K562 (cell line): ENCODE data around the gene ATP5PF. TPM values are rescaled to one million over a fixed set of nuclear protein-coding genes. Genes with fewer than 3 reads are reported as not detected.

ENCODE experiments used
- ATAC-seq: fragments of 200-7000 bp; cut with Tn5 transposase; 3 replicates; pipeline ENCODE4 v1.9.1; 2020; ENCODE audit warnings: moderate library complexity
- BruUV-seq: library from RNA; stranded (reverse); fragments of 400-500 nt; replicated peaks from 2 replicates; lab custom pipeline; 2021; lab: Mats Ljungman, UMichigan
- CTCF ChIA-PET: fragments of 300-600 bp; formaldehyde crosslinking; extraction: SDS; loops from one replicate; lab custom pipeline; 2021; ENCODE audit warnings: low intra/inter-chr PET ratio; lab: Yijun Ruan, JAX
- POLR2A ChIA-PET: fragments of 300-600, 350-650 bp; sonication (Branson Sonifier 250); formaldehyde crosslinking; extraction: SDS; loops from one replicate; lab custom pipeline; 2021; ENCODE audit warnings: antibody characterized with exemption, inconsistent platforms; lab: Yijun Ruan, JAX
- DNase-seq, 4 experiments: peaks; one replicate each; pipeline versions ENCODE4 v3.0.0 to v3.0.0-alpha.2; 2011 to 2018; ENCODE audit warnings: low spot score in 3 of 4, mixed read lengths in 3 of 4; ENCODE audit errors: extremely low read depth in 1 of 4
- FAIRE-seq: peaks from 2 replicates; lab custom pipeline; 2011; peaks lifted over from hg19 to GRCh38; lab: Jason Lieb, UNC
- H2AFZ ChIP-seq: 2 replicates; pipeline ENCODE4 v1.6.0; 2011; ENCODE audit warnings: low read depth, low read length, control low read depth, inconsistent platforms
- H3K27ac ChIP-seq: fragments of 200-600 bp; 3 replicates; pipeline ENCODE4 v1.8.0; 2011; ENCODE audit warnings: low read depth, mild to moderate bottlenecking, control low read depth, inconsistent platforms, low read length, moderate library complexity, mixed read lengths; ENCODE audit errors: extremely low read depth
- H3K27me3 ChIP-seq, 2 experiments: fragments of 300-600 bp in 1 of 2; 2 replicates in 1 of 2; 3 replicates in 1 of 2; pipeline versions ENCODE4 v1.6.0 to v1.8.0; 2011; ENCODE audit warnings: inconsistent platforms in 2 of 2, low read length in 2 of 2, mild to moderate bottlenecking in 1 of 2, mixed read lengths in 1 of 2, moderate library complexity in 1 of 2; ENCODE audit not compliant: control insufficient read depth in 2 of 2, insufficient read depth in 2 of 2
- H3K36me3 ChIP-seq: fragments of 300-600 bp; 3 replicates; pipeline ENCODE4 v1.8.0; 2011; ENCODE audit warnings: mild to moderate bottlenecking, low read length, inconsistent platforms; ENCODE audit not compliant: control insufficient read depth, insufficient read depth
- H3K4me1 ChIP-seq, 2 experiments: fragments of 200-600 bp in 1 of 2; replicated peaks in 1 of 2; 2 replicates in 1 of 2; 3 replicates in 1 of 2; pipeline versions ENCODE4 v1.5.1 to v1.8.0; 2011; ENCODE audit warnings: inconsistent platforms in 2 of 2, low read length in 2 of 2, mild to moderate bottlenecking in 1 of 2, mixed read lengths in 1 of 2, moderate library complexity in 1 of 2; ENCODE audit not compliant: control insufficient read depth in 2 of 2, insufficient read depth in 2 of 2
- H3K4me2 ChIP-seq: 2 replicates; pipeline ENCODE4 v1.6.1; 2011; ENCODE audit warnings: low read length, control low read depth, inconsistent platforms, mixed read lengths; ENCODE audit not compliant: insufficient read depth
- H3K4me3 ChIP-seq: fragments of 200-600 bp; sonication (generic), shearing (Covaris generic); 2 replicates; pipeline ENCODE4 v1.5.1; 2016; ENCODE audit warnings: control low read depth, inconsistent platforms
- H3K79me2 ChIP-seq: fragments of 200-600 bp; 3 replicates; pipeline ENCODE4 v1.8.0; 2011; ENCODE audit warnings: low read length, inconsistent platforms; ENCODE audit not compliant: control insufficient read depth, insufficient read depth
- H3K9ac ChIP-seq, 2 experiments: 2 replicates each; pipeline versions ENCODE4 v1.6.0 to v1.6.1; 2011; ENCODE audit warnings: low read depth in 2 of 2, low read length in 2 of 2, control low read depth in 1 of 2, inconsistent platforms in 1 of 2, mild to moderate bottlenecking in 1 of 2, mixed read lengths in 1 of 2; ENCODE audit not compliant: insufficient read depth in 1 of 2
- H3K9me1 ChIP-seq: one replicate; pipeline ENCODE4 v1.6.0; 2011; ENCODE audit warnings: inconsistent platforms, mild to moderate bottlenecking, low read length, moderate library complexity; ENCODE audit not compliant: control insufficient read depth, insufficient read depth
- H3K9me3 ChIP-seq: replicated peaks from 2 replicates; pipeline ENCODE4 v1.5.1; 2011; ENCODE audit warnings: low read depth, low read length, inconsistent platforms; ENCODE audit not compliant: control insufficient read depth, insufficient read depth
- H4K20me1 ChIP-seq: replicated peaks from 2 replicates; pipeline ENCODE4 v1.6.1; 2011; ENCODE audit warnings: low read length, inconsistent platforms, mixed read lengths; ENCODE audit not compliant: control insufficient read depth, insufficient read depth
- CC2D1A ChIP-seq: fragments of 450-650 bp; IDR thresholded peaks from 2 replicates; pipeline ENCODE4 v1.6.1; 2017; ENCODE audit warnings: mild to moderate bottlenecking
- CHD4 ChIP-seq: fragments of 200-600 bp; sonication (generic); IDR thresholded peaks from 3 replicates; pipeline ENCODE4 v1.6.1; 2012; ENCODE audit warnings: low read depth, mild to moderate bottlenecking, mixed read lengths, low read length, inconsistent platforms; ENCODE audit not compliant: insufficient read depth, insufficient replicate concordance, poor library complexity, severe bottlenecking
- CREM ChIP-seq: IDR thresholded peaks from 2 replicates; pipeline ENCODE4 v1.6.1; 2014; ENCODE audit warnings: antibody characterized with exemption, low read depth
- DEAF1 ChIP-seq: fragments of 450-650 bp; formaldehyde crosslinking; IDR thresholded peaks from 2 replicates; pipeline ENCODE4 v1.4.0; 2020; ENCODE audit warnings: mild to moderate bottlenecking, moderate library complexity
- E2F6 ChIP-seq, 2 experiments: IDR thresholded peaks; 2 replicates each; pipeline ENCODE4 v1.6.1; 2011; ENCODE audit warnings: borderline replicate concordance in 1 of 2, control low read depth in 1 of 2, low read depth in 1 of 2, low read length in 1 of 2, mild to moderate bottlenecking in 1 of 2, mixed read lengths in 1 of 2, moderate library complexity in 1 of 2; ENCODE audit not compliant: insufficient read depth in 1 of 2, insufficient read length in 1 of 2, poor library complexity in 1 of 2, severe bottlenecking in 1 of 2; ENCODE audit errors: extremely low read depth in 1 of 2
- ELF4 ChIP-seq: fragments of 450-650 bp; formaldehyde crosslinking; IDR thresholded peaks from 2 replicates; pipeline ENCODE4 v1.4.0; 2022; ENCODE audit warnings: missing genetic modification characterization
- POLR2A ChIP-seq: fragments of 450-650 bp; conservative IDR thresholded peaks from 2 replicates; pipeline ENCODE4 v1.6.1; 2016
- SMAD4 ChIP-seq: fragments of 250-450 bp; sonication (Bioruptor Pico); conservative IDR thresholded peaks from 2 replicates; pipeline ENCODE4 v1.8.0; 2021; ENCODE audit warnings: inconsistent platforms, mild to moderate bottlenecking, moderate library complexity
- SRSF9 ChIP-seq: fragments of 200-400 bp; formaldehyde crosslinking; IDR thresholded peaks from 2 replicates; pipeline ENCODE4 v1.6.1; 2017; ENCODE audit warnings: low read depth, low read length, borderline replicate concordance
- SUPT5H ChIP-seq: fragments of 450-650 bp; IDR thresholded peaks from 2 replicates; pipeline ENCODE4 v1.6.1; 2016
- ZFPM2 ChIP-seq: fragments of 250-450 bp; sonication (Bioruptor Pico); IDR thresholded peaks from 2 replicates; pipeline ENCODE4 v1.5.1; 2022; ENCODE audit warnings: mild to moderate bottlenecking
- ZNF696 ChIP-seq: fragments of 250-450 bp; sonication (Bioruptor Pico); conservative IDR thresholded peaks from 2 replicates; pipeline ENCODE4 v1.4.0; 2020; ENCODE audit warnings: mild to moderate bottlenecking, moderate library complexity
- WGBS: fragments of 100-300 bp; shearing (Covaris generic); methylation state at CpG from one replicate; pipeline ENCODE4 v1.1.6; 2016; ENCODE audit warnings: low coverage, mixed read lengths; ENCODE audit not compliant: insufficient coverage; ENCODE audit errors: missing lambda C conversion rate; 5-methylcytosine and 5-hydroxymethylcytosine counted together
- in situ Hi-C: fragments of 300-500 bp; cut with MboI; formaldehyde crosslinking; loops from 4 replicates; pipeline ENCODE4 v1.15.0; 2018; ENCODE audit warnings: inconsistent platforms, mixed read lengths
- intact Hi-C: fragments of 100-400 bp; cut with micrococcal nuclease; formaldehyde crosslinking; loops from 2 replicates; pipeline ENCODE4 v1.14.2; 2022
- polyA plus RNA-seq, 8 experiments: library from polyadenylated mRNA; depleted of rRNA in 4 of 8; stranded (reverse) in 5 of 8; unstranded in 3 of 8; fragments of >200 nt; fragmentation: Nextera tagmentation in 2 of 8; fragmentation: Illumina TruSeq in 1 of 8; extraction: Ambion mirVana in 2 of 8; extraction: Trizol in 1 of 8; gene quantifications; 2 replicates each; pipeline versions ENCODE4 v1.2.1 to v1.2.3, GENCODE V29; 2011 to 2014; ENCODE audit warnings: inconsistent platforms in 1 of 8, missing spikeins in 1 of 8
- total RNA-seq, 7 experiments: library from RNA; depleted of rRNA in 6 of 7; stranded (reverse); fragments of >200 nt in 6 of 7; fragmentation: Illumina TruSeq in 2 of 7; extraction: Trizol in 2 of 7; gene quantifications; 2 replicates each; pipeline versions ENCODE4 v1.2.1 to v1.2.3, GENCODE V29; 2011 to 2021; ENCODE audit warnings: low replicate concordance in 1 of 7
- TF ChIP-seq, protein P1 (sequence below): sonication (generic); formaldehyde crosslinking; IDR thresholded peaks from 2 replicates; pipeline ENCODE4 v1.8.0; 2022; ENCODE audit warnings: mild to moderate bottlenecking, low read depth, missing genetic modification reagents

ATP5PF gene
- total and polyA plus RNA-seq, 9 of the 15 experiments (the other 6 are each of a cell fraction or from before 2014, with no cell fraction given), result 242 to 2,488 (median 533) TPM

GRCh38 chr21:25744854-25745253, 10.2 kb upstream of the ATP5PF start (continued):
- no peak for TF ChIP-seq CREM
- no peak for TF ChIP-seq SRSF9
- TF ChIP-seq POLR2A, result no peak
- no peak for TF ChIP-seq E2F6 (IDR thresholded peaks at IDR 0.05; ENCODE audit: borderline replicate concordance in 1 of 2, extremely low read depth in 1 of 2, insufficient read depth in 1 of 2, insufficient read length in 1 of 2, low read depth in 1 of 2, low read length in 1 of 2, poor library complexity in 1 of 2, severe bottlenecking in 1 of 2)
- TF ChIP-seq ELF4, result no peak
- no peak for TF ChIP-seq SMAD4 (CRISPR knock-in tag)

DNA sequence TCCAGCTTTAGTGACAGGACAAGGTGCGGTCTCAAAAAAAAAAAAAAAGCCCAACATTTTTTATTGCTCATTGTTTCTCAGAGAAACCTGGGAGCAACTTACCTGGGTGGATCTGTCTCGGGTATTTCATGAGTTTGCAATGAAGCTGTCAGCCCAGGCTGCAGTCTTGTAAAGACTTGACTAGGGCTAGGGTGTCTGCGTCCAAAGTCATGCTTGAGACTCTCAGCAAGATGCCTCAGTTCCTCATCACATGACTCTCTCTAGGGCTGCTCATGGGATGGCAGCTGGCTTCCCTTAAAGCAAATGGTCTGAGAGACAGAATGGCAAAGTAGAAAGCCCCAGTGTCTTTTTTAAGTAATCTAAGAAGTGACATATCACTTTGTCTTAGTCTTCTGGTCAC, 8.2 kb upstream of the ATP5PF start:
- no TSS peak for BruUV-seq
- in situ Hi-C loops (no loop called here), intact Hi-C loops (no loop called here)
- FAIRE-seq (no peak), DNase-seq (no peak), ATAC-seq (no peak)
- H3K9me1 ChIP-seq, result no peaks in the 10 kb centered on the region
- no peak overlapping the region for H3K4me3 ChIP-seq
- peaks cover 17% of the 10 kb centered on the region; the same call in 2 of the 3 replicates for H3K36me3 ChIP-seq
- WGBS, result 93% methylated on average over 3 of the region's 3 CpGs
- no peaks in the 10 kb centered on the region for H3K9me3 ChIP-seq
- CTCF ChIA-PET, result no interaction called here
- 0 out of 5 replicates have a peak, but pooled peaks cover 0 to under 1% of the 10 kb centered on the region in 2 experiments for H3K4me1 ChIP-seq
- no peaks in the 10 kb centered on the region for H4K20me1 ChIP-seq
- H3K27me3 ChIP-seq, result no peaks in the 10 kb centered on the region; a peak in 1 of 5 replicates
- H3K79me2 ChIP-seq, result peaks cover 23% of the 10 kb centered on the region
- H2AFZ ChIP-seq, result no peak overlapping the region
- no peak overlapping the region for H3K9ac ChIP-seq
- POLR2A ChIA-PET, result interaction anchor here (1.1 kb wide), 1 partner anchor 30 kb away, joined by 3 read pairs; no protein-coding TSS in a partner anchor
- H3K27ac ChIP-seq, result no peak overlapping the region
- TF ChIP-seq SUPT5H (no peak), DEAF1 (no peak), ZFPM2 (no peak), CC2D1A (no peak), CHD4 (no peak), ZNF696 (CRISPR knock-in tag) (no peak)
- TF ChIP-seq, protein P1, sequence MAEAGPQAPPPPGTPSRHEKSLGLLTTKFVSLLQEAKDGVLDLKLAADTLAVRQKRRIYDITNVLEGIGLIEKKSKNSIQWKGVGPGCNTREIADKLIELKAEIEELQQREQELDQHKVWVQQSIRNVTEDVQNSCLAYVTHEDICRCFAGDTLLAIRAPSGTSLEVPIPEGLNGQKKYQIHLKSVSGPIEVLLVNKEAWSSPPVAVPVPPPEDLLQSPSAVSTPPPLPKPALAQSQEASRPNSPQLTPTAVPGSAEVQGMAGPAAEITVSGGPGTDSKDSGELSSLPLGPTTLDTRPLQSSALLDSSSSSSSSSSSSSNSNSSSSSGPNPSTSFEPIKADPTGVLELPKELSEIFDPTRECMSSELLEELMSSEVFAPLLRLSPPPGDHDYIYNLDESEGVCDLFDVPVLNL (CRISPR knock-in tag), result no peak
- no peak overlapping the region for H3K4me2 ChIP-seq
